ENCODE data around the gene CAMSAP3. TPM values are rescaled to one million over a fixed set of nuclear protein-coding genes. Genes with fewer than 3 reads are reported as not detected.

Gene CAMSAP3
- total RNA-seq, 4 donors from 2014 or later: 0.15 to 0.16 TPM; not detected in 2

- intact Hi-C loops (cut with DNase I; ENCODE audit: low total_unique reads): no loop called here
- ATAC-seq (no peak), DNase-seq (no peak)
- Histone ChIP-seq H3K27ac (no peak overlapping the region), H3K4me3 (no peak overlapping the region), H3K9me3 (no peaks in the 10 kb centered on the region), H3K4me1 (no peaks in the 10 kb centered on the region), H3K36me3 (no peaks in the 10 kb centered on the region), H3K27me3 (peaks cover 0 to 2% (median 0%) of the 10 kb centered on the region in 3 donors)
- in situ Hi-C loops (cut with MboI; ENCODE audit: low sequenced_read_pairs in 4 of 4): no loop called here
- TF ChIP-seq CTCF (IDR thresholded peaks at IDR 0.05 in 4 of 5, conservative IDR thresholded peaks at IDR 0.05 in 1 of 5) (no peak), POLR2A (IDR thresholded peaks at IDR 0.05) (no peak)
Measured at GRCh38 chr19:7646426-7646700, 50.7 kb downstream of the CAMSAP3 start.

- no peaks in the 10 kb centered on the region for H3K9me3 ChIP-seq
- H3K36me3 ChIP-seq: no peaks in the 10 kb centered on the region
- in situ Hi-C loops (cut with MboI; ENCODE audit: low sequenced_read_pairs in 4 of 4) (no loop called here), intact Hi-C loops (cut with DNase I; ENCODE audit: low total_unique reads) (no loop called here)
- H3K27me3 ChIP-seq: peaks cover 0 to 2% (median 0%) of the 10 kb centered on the region in 3 donors
- ATAC-seq (no peak), DNase-seq (no peak)
- H3K27ac ChIP-seq: no peak overlapping the region
- no peak overlapping the region for H3K4me3 ChIP-seq
- no peaks in the 10 kb centered on the region for H3K4me1 ChIP-seq
- no peak for TF ChIP-seq POLR2A (IDR thresholded peaks at IDR 0.05)
Measured at GRCh38 chr19:7647156-7647555, 51.5 kb downstream of the CAMSAP3 start.

- no peak for ATAC-seq
- no peak for TF ChIP-seq CTCF (IDR thresholded peaks at IDR 0.05 in 4 of 5, conservative IDR thresholded peaks at IDR 0.05 in 1 of 5)
- TF ChIP-seq POLR2A (IDR thresholded peaks at IDR 0.05): no peak
- intact Hi-C loops (cut with DNase I; ENCODE audit: low total_unique reads): no loop called here
- Histone ChIP-seq H3K4me3 (no peak overlapping the region), H3K36me3 (no peaks in the 10 kb centered on the region), H3K9me3 (no peaks in the 10 kb centered on the region), H3K27ac (no peak overlapping the region), H3K4me1 (peaks cover 0 to 4% of the 10 kb centered on the region in 2 donors), H3K27me3 (peaks cover 0 to 2% (median 0%) of the 10 kb centered on the region in 3 donors)
- DNase-seq: no peak
- in situ Hi-C loops (cut with MboI; ENCODE audit: low sequenced_read_pairs in 4 of 4): no loop called here
Measured at GRCh38 chr19:7648265-7649014, 52.8 kb downstream of the CAMSAP3 start.

- no peak overlapping the region for H3K4me3 ChIP-seq
- DNase-seq: no peak
- H3K27ac ChIP-seq: no peak overlapping the region
- H3K4me1 ChIP-seq: peaks cover 0 to 4% of the 10 kb centered on the region in 2 donors
- no peak for TF ChIP-seq CTCF (IDR thresholded peaks at IDR 0.05 in 4 of 5, conservative IDR thresholded peaks at IDR 0.05 in 1 of 5)
- no peak for TF ChIP-seq POLR2A (IDR thresholded peaks at IDR 0.05)
- no peaks in the 10 kb centered on the region for H3K36me3 ChIP-seq
- no peak for ATAC-seq
- H3K27me3 ChIP-seq: peaks cover 0 to 1% (median 0%) of the 10 kb centered on the region in 3 donors
- intact Hi-C loops (cut with DNase I; ENCODE audit: low total_unique reads) (no loop called here), in situ Hi-C loops (cut with MboI; ENCODE audit: low sequenced_read_pairs in 4 of 4) (loop anchor here in 1 of 4 donors (10.0 kb wide), 1 partner anchor 155 kb away; no protein-coding TSS in a partner anchor)
- H3K9me3 ChIP-seq: no peaks in the 10 kb centered on the region
Measured at GRCh38 chr19:7650148-7650547, 54.5 kb downstream of the CAMSAP3 start.

GRCh38 chr19:7652061-7652641 is 56.5 kb downstream of the CAMSAP3 start:
- in situ Hi-C loops (cut with MboI; ENCODE audit: low sequenced_read_pairs in 4 of 4) (loop anchor here in 1 of 4 donors (10.0 kb wide), 1 partner anchor 153 kb away; no protein-coding TSS in a partner anchor), intact Hi-C loops (cut with DNase I; ENCODE audit: low total_unique reads) (loop anchor here (1.0 kb wide), 2 partner anchors 23 to 28 kb away; partner anchors contain the start of genes PET100, TRAPPC5 and XAB2)
- no peak for TF ChIP-seq POLR2A (IDR thresholded peaks at IDR 0.05)
- peak; percentile 93 to 99 (median 98) for TF ChIP-seq CTCF (IDR thresholded peaks at IDR 0.05 in 4 of 5, conservative IDR thresholded peaks at IDR 0.05 in 1 of 5)
- Histone ChIP-seq H3K4me1 (peaks cover 0 to 4% of the 10 kb centered on the region in 2 donors), H3K9me3 (no peaks in the 10 kb centered on the region), H3K27me3 (no peaks in the 10 kb centered on the region), H3K27ac (peak overlapping the region; percentile 50 to 84 (median 70)), H3K36me3 (no peaks in the 10 kb centered on the region), H3K4me3 (peak overlapping the region in 2 of 4 donors; percentile 15 to 34)
- ATAC-seq (peak; percentile 100), DNase-seq (peak; percentile 74 to 88)

Data from gastrocnemius medialis (tissue), 4 donors.